Stimulated activated CD4-positive, alpha-beta T cell treated with anti-CD3 and anti-CD28 coated beads, Interleukin-12 subunit alpha, Interleukin-12 subunit beta, amount 100 ng/mL, for 24 hours (primary cell): ENCODE results near the gene DENND4C.
"Not testable (repeated sequence)": the region's sequence is repeated elsewhere in the genome, so short reads cannot be mapped to it uniquely, and the experiment has no call there.

Experiments
- DNase-seq, 2 experiments: peaks; one replicate each; pipeline ENCODE4 v3.0.0-alpha.2; 2020; ENCODE audit warnings: low read depth in 2 of 2

The DENND4C gene

GRCh38 chr9:19230355-19231125, at the start of gene DENND4C:
Gene DENND4C (plus strand): TSS chr9:19230693. CDS start chr9:19276175, 45,482 bp downstream.
- DNase-seq, result peak; percentile 48 to 53

GRCh38 chr9:19180991-19181390, 49.5 kb upstream of the DENND4C start:
- no peak for DNase-seq

- no peak for DNase-seq
Measured at GRCh38 chr9:19181561-19181960, 48.9 kb upstream of the DENND4C start.

- peak; percentile 55 to 56 for DNase-seq
Measured at GRCh38 chr9:19184144-19184917, 46.2 kb upstream of the DENND4C start.

- DNase-seq, result no peak
Measured at GRCh38 chr9:19185191-19185590, 45.3 kb upstream of the DENND4C start.

GRCh38 chr9:19186232-19186631, 44.3 kb upstream of the DENND4C start:
- no peak for DNase-seq

GRCh38 chr9:19188771-19189170, 41.7 kb upstream of the DENND4C start:
- DNase-seq, result no peak

- DNase-seq, result no peak
Measured at GRCh38 chr9:19192202-19193028, 38.1 kb upstream of the DENND4C start.

GRCh38 chr9:19193029-19193324, 37.5 kb upstream of the DENND4C start:
- DNase-seq, result no peak

- DNase-seq, result not testable (repeated sequence)
Measured at GRCh38 chr9:19193358-19193973, 37.0 kb upstream of the DENND4C start.

- no peak for DNase-seq
Measured at GRCh38 chr9:19198406-19198805, 32.1 kb upstream of the DENND4C start.

GRCh38 chr9:19199012-19199411, 31.5 kb upstream of the DENND4C start:
- DNase-seq, result no peak

- DNase-seq, result no peak
Measured at GRCh38 chr9:19200229-19200628, 30.3 kb upstream of the DENND4C start.

- DNase-seq, result no peak
Measured at GRCh38 chr9:19201899-19202891, 28.3 kb upstream of the DENND4C start.

GRCh38 chr9:19203058-19203457, 27.4 kb upstream of the DENND4C start:
- DNase-seq, result no peak

GRCh38 chr9:19208653-19209052, 21.8 kb upstream of the DENND4C start:
- DNase-seq, result no peak

GRCh38 chr9:19209188-19209587, 21.3 kb upstream of the DENND4C start:
- DNase-seq, result no peak

- DNase-seq, result no peak
Measured at GRCh38 chr9:19213823-19214222, 16.7 kb upstream of the DENND4C start.

GRCh38 chr9:19216466-19216865, 14.0 kb upstream of the DENND4C start:
- no peak for DNase-seq

- DNase-seq, result no peak
Measured at GRCh38 chr9:19221326-19221725, 9.2 kb upstream of the DENND4C start.

GRCh38 chr9:19223724-19224123, 6.8 kb upstream of the DENND4C start:
- DNase-seq, result no peak
